Fibroblast of lung (primary cell): ENCODE data around the gene TP53I11. TPM values are rescaled to one million over a fixed set of nuclear protein-coding genes. Genes with fewer than 3 reads are reported as not detected.

Experiments used
- DNase-seq, 2 donors: peaks; one replicate each; pipeline versions ENCODE4 v3.0.0 to v3.0.0-alpha.2; 2010; ENCODE audit warnings: low read depth in 2 of 2
- H2AFZ ChIP-seq: 2 replicates; pipeline ENCODE4 v1.5.1; 2012; ENCODE audit warnings: low read length, control low read depth, inconsistent platforms
- H3K27ac ChIP-seq: 2 replicates; pipeline ENCODE4 v1.5.1; 2011; ENCODE audit warnings: low read length, control low read depth; ENCODE audit not compliant: insufficient read depth
- H3K27me3 ChIP-seq: 2 replicates; pipeline ENCODE4 v1.5.1; 2011; ENCODE audit warnings: mild to moderate bottlenecking, low read length; ENCODE audit not compliant: control insufficient read depth, insufficient read depth
- H3K36me3 ChIP-seq: 2 replicates; pipeline ENCODE4 v1.5.1; 2011; ENCODE audit warnings: low read length; ENCODE audit not compliant: control insufficient read depth, insufficient read depth
- H3K4me1 ChIP-seq: 2 replicates; pipeline ENCODE4 v1.5.1; 2011; ENCODE audit warnings: low read length; ENCODE audit not compliant: control insufficient read depth, insufficient read depth; ENCODE audit errors: extremely low read depth
- H3K4me2 ChIP-seq: 2 replicates; pipeline ENCODE4 v1.5.1; 2011; ENCODE audit warnings: low read length, control low read depth; ENCODE audit not compliant: insufficient read depth; ENCODE audit errors: extremely low read depth
- H3K4me3 ChIP-seq, 4 experiments: fragments of 200-600 bp in 1 of 4; sonication (generic) in 1 of 4; replicated peaks in 1 of 4; 2 replicates each; pipeline ENCODE4 v1.5.1; 2011 to 2016; ENCODE audit warnings: low read length in 4 of 4, low read depth in 3 of 4, mild to moderate bottlenecking in 3 of 4, control low read depth in 2 of 4, inconsistent platforms in 1 of 4, mixed read lengths in 1 of 4; ENCODE audit not compliant: insufficient read depth in 1 of 4; ENCODE audit errors: control extremely low read depth in 1 of 4
- H3K79me2 ChIP-seq: 2 replicates; pipeline ENCODE4 v1.5.1; 2012; ENCODE audit warnings: mild to moderate bottlenecking, low read length, inconsistent platforms; ENCODE audit not compliant: control insufficient read depth, insufficient read depth
- H3K9ac ChIP-seq: 2 replicates; pipeline ENCODE4 v1.5.1; 2011; ENCODE audit warnings: mild to moderate bottlenecking, low read length, control low read depth; ENCODE audit not compliant: insufficient read depth
- H3K9me3 ChIP-seq: 2 replicates; pipeline ENCODE4 v1.5.1; 2012; ENCODE audit warnings: low read depth, low read length; ENCODE audit not compliant: control insufficient read depth, insufficient read depth
- H4K20me1 ChIP-seq: 2 replicates; pipeline ENCODE4 v1.5.1; 2011; ENCODE audit warnings: low read length; ENCODE audit not compliant: control insufficient read depth, insufficient read depth; ENCODE audit errors: extremely low read depth
- CTCF ChIP-seq, 2 donors: IDR thresholded peaks in 1 of 2; conservative IDR thresholded peaks in 1 of 2; 1 replicate in 1 of 2; 2 replicates in 1 of 2; pipeline ENCODE4 v1.5.1; 2011 to 2012; ENCODE audit warnings: low read length in 2 of 2, control low read depth in 1 of 2, inconsistent platforms in 1 of 2, low read depth in 1 of 2, mild to moderate bottlenecking in 1 of 2
- EZH2 ChIP-seq: IDR thresholded peaks from 2 replicates; pipeline ENCODE4 v1.5.1; 2012; ENCODE audit warnings: low read length, control low read depth, mild to moderate bottlenecking; ENCODE audit errors: missing control alignments
- polyA plus RNA-seq, 2 donors: library from polyadenylated mRNA; depleted of rRNA in 1 of 2; stranded (reverse) in 1 of 2; unstranded in 1 of 2; fragments of >200 nt; gene quantifications; 2 replicates each; pipeline ENCODE4 v1.2.1, GENCODE V29; 2011 to 2012; ENCODE audit warnings: missing spikeins in 1 of 2
- total RNA-seq: library from RNA; depleted of rRNA; stranded (reverse); fragments of >200 nt; gene quantifications from 2 replicates; pipeline ENCODE4 v1.2.1, GENCODE V29; 2014

The TP53I11 gene
- total and polyA plus RNA-seq, 2 donors (not counting 1 experiment from before 2014, with no cell fraction given), result 53.2 to 54.0 TPM

DNA sequence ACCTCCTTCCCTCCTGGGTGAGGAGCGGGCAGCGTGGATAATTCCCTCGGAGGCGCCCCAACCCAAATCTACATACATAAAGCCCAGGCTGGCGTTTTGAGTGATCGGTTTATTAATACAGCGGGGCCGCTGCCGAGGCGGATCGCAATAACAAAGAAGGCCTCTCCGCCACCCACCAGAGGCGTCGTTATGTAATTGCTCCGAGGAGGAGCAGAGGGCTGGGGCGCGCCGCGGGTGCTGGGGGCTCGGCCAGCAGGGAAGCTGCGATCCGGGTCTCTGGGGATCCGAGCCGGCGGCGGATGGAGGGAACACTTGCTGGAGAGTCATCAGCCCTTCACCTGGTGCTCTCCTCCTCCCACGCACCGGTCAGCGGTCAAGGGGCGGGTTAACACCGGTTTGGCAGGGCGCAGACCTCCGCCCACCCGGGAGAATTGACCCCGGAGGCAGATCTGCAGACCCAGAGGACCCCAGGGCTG is 6.4 kb upstream of the TP53I11 start:
- H3K9me3 ChIP-seq, result no peaks in the 10 kb centered on the region
- no peak for DNase-seq
- H3K9ac ChIP-seq, result no peak overlapping the region
- H3K4me3 ChIP-seq, result no peak overlapping the region
- H3K79me2 ChIP-seq, result no peaks in the 10 kb centered on the region
- no peaks in the 10 kb centered on the region for H3K36me3 ChIP-seq
- no peak overlapping the region for H3K27ac ChIP-seq
- H3K4me1 ChIP-seq, result peaks cover 17% of the 10 kb centered on the region
- no peak overlapping the region for H3K4me2 ChIP-seq
- peaks cover 2% of the 10 kb centered on the region for H3K27me3 ChIP-seq
- TF ChIP-seq EZH2 (peak; percentile 43), CTCF (conservative IDR thresholded peaks at IDR 0.05 in 1 of 2, IDR thresholded peaks at IDR 0.05 in 1 of 2; ENCODE audit: low read depth in 1 of 2, low read length in 2 of 2) (no peak)
- no peaks in the 10 kb centered on the region for H4K20me1 ChIP-seq
- H2AFZ ChIP-seq, result no peak overlapping the region

- no peak overlapping the region for H3K4me3 ChIP-seq
- no peak for TF ChIP-seq EZH2
- TF ChIP-seq CTCF (conservative IDR thresholded peaks at IDR 0.05 in 1 of 2, IDR thresholded peaks at IDR 0.05 in 1 of 2; ENCODE audit: low read depth in 1 of 2, low read length in 2 of 2), result no peak
- peak; percentile 84 to 89 for DNase-seq
- H3K4me1 ChIP-seq, result peaks cover 17% of the 10 kb centered on the region
- H2AFZ ChIP-seq, result no peak overlapping the region
- no peak overlapping the region for H3K9ac ChIP-seq
- peaks cover 2% of the 10 kb centered on the region for H3K27me3 ChIP-seq
- H3K4me2 ChIP-seq, result no peak overlapping the region
- H3K79me2 ChIP-seq, result no peaks in the 10 kb centered on the region
- peak overlapping the region; percentile 20 for H3K27ac ChIP-seq
- no peaks in the 10 kb centered on the region for H4K20me1 ChIP-seq
- no peaks in the 10 kb centered on the region for H3K36me3 ChIP-seq
- no peaks in the 10 kb centered on the region for H3K9me3 ChIP-seq
Observed at GRCh38 chr11:44955015-44955738, 4.5 kb upstream of the TP53I11 start.

DNA sequence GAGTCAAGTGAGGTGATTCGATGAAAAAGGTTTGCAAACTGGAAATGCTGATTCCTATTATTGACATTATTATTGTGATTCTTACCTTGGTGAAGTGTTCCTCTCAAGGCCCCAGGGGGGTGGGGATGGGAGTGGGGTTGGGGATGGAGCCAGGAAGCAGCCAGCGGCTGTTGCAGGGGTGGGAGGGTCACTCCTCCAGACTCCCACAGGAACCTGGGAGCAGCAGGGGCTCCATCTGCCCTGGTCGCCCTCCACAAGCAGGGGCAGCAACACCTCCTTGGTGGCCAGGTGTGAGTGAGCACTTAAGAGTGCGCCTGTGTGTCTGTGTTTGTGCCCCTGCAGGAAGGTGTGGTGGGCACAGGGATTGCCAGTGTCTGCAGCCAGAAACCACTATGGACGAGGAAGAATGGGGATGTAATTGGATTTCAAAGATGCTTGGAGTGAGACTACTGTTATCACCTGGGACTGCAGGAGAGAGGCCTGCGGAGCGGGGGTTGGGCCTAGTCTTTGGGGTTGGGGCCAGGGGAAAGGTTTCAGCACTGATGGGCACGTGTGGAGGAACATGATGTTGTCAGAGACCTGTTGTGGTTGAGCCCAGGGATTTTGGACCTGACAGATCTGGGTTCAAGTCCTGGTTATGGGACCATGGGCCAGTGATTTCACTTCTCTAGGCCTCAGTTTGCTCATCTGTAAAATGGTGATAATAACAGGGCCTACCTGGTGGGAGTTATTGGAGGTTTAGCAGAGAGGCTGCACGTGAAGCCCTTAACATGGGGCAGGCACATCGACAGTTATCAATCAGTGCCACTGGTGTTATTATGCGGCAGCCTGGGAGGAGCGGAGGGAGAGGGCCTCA is 3.6 kb upstream of the TP53I11 start:
- Histone ChIP-seq H3K27ac (peak overlapping the region; percentile 20), H3K79me2 (peaks cover 3% of the 10 kb centered on the region), H3K9me3 (no peaks in the 10 kb centered on the region), H3K27me3 (peaks cover 2% of the 10 kb centered on the region), H3K4me1 (peaks cover 17% of the 10 kb centered on the region), H3K9ac (no peak overlapping the region), H2AFZ (no peak overlapping the region), H3K36me3 (no peaks in the 10 kb centered on the region), H3K4me2 (no peak overlapping the region), H4K20me1 (no peaks in the 10 kb centered on the region), H3K4me3 (no peak overlapping the region)
- TF ChIP-seq EZH2, result no peak
- no peak for TF ChIP-seq CTCF (conservative IDR thresholded peaks at IDR 0.05 in 1 of 2, IDR thresholded peaks at IDR 0.05 in 1 of 2; ENCODE audit: low read depth in 1 of 2, low read length in 2 of 2)
- DNase-seq, result no peak
